Measurements from ENCODE around the gene DRC1.

The DRC1 gene

GRCh38 chr2:26477911-26478253, 76.2 kb downstream of the DRC1 start, which contains the start of gene OTOF:
OTOF (minus strand) TSS chr2:26478124.
- no peak for DNase-seq (ENCODE audit: low read depth in 2 of 2)

- no peak for DNase-seq (ENCODE audit: low read depth in 2 of 2)
Measured at GRCh38 chr2:26478366-26478765, 76.6 kb downstream of the DRC1 start.

- DNase-seq (ENCODE audit: low read depth in 2 of 2) = no peak
Measured at GRCh38 chr2:26479131-26479788, 77.5 kb downstream of the DRC1 start.

GRCh38 chr2:26479789-26480565, 78.3 kb downstream of the DRC1 start:
- no peak for DNase-seq (ENCODE audit: low read depth in 2 of 2)

GRCh38 chr2:26480566-26481423, 79.1 kb downstream of the DRC1 start:
- no peak for DNase-seq (ENCODE audit: low read depth in 2 of 2)

GRCh38 chr2:26481706-26482105, 80.0 kb downstream of the DRC1 start:
- DNase-seq (ENCODE audit: low read depth in 2 of 2) = no peak

- DNase-seq (ENCODE audit: low read depth in 2 of 2) = no peak
Measured at GRCh38 chr2:26482211-26483026, 80.7 kb downstream of the DRC1 start.

- no peak for DNase-seq (ENCODE audit: low read depth in 2 of 2)
Measured at GRCh38 chr2:26483027-26483326, 81.3 kb downstream of the DRC1 start.

- no peak for DNase-seq (ENCODE audit: low read depth in 2 of 2)
Measured at GRCh38 chr2:26483516-26483915, 81.8 kb downstream of the DRC1 start.

GRCh38 chr2:26483957-26484565, 82.3 kb downstream of the DRC1 start:
- DNase-seq (ENCODE audit: low read depth in 2 of 2) = no peak

- no peak for DNase-seq (ENCODE audit: low read depth in 2 of 2)
Measured at GRCh38 chr2:26484579-26484978, 82.9 kb downstream of the DRC1 start.

GRCh38 chr2:26485099-26485498, 83.4 kb downstream of the DRC1 start:
- no peak for DNase-seq (ENCODE audit: low read depth in 2 of 2)

- DNase-seq (ENCODE audit: low read depth in 2 of 2) = no peak
Measured at GRCh38 chr2:26485725-26486418, 84.2 kb downstream of the DRC1 start.

GRCh38 chr2:26486789-26487188, 85.1 kb downstream of the DRC1 start:
- no peak for DNase-seq (ENCODE audit: low read depth in 2 of 2)

GRCh38 chr2:26487192-26487591, 85.5 kb downstream of the DRC1 start:
- no peak for DNase-seq (ENCODE audit: low read depth in 2 of 2)

- DNase-seq (ENCODE audit: low read depth in 2 of 2) = no peak
Measured at GRCh38 chr2:26488463-26489212, 86.9 kb downstream of the DRC1 start.

GRCh38 chr2:26489213-26489850, 87.6 kb downstream of the DRC1 start:
- DNase-seq (ENCODE audit: low read depth in 2 of 2) = no peak

- DNase-seq (ENCODE audit: low read depth in 2 of 2) = no peak
Measured at GRCh38 chr2:26491563-26492167, 89.9 kb downstream of the DRC1 start.
